ENCODE results near the gene APOL1. TPM values are rescaled to one million over a fixed set of nuclear protein-coding genes. Genes with fewer than 3 reads are reported as not detected.
"Not testable (repeated sequence)": the region's sequence is repeated elsewhere in the genome, so short reads cannot be mapped to it uniquely, and the experiment has no call there.

APOL1 gene
- total and polyA plus RNA-seq, 10 of the 15 experiments (the other 5 are each of a cell fraction or from before 2014, with no cell fraction given) = 9.0 to 42.0 (median 17.6) TPM

GRCh38 chr22:36253523-36254490 lies 874 bp downstream of the APOL1 start:
- 65% methylated on average over 7 of the region's 7 CpGs for WGBS (ENCODE audit: insufficient coverage, insufficient replicate concordance, low lambda C conversion rate, missing lambda C conversion rate)

GRCh38 chr22:36255572-36255971 lies 2.6 kb downstream of the APOL1 start:
- in situ Hi-C loops (cut with MboI); H3K9ac ChIP-seq (ENCODE audit: control insufficient read depth, insufficient read depth, low read length); H3K9me3 ChIP-seq (replicated peaks; ENCODE audit: control insufficient read depth, insufficient read depth, low read length); H2AFZ ChIP-seq (ENCODE audit: control insufficient read depth, low read depth, low read length); FAIRE-seq; DNase-seq (ENCODE audit: low read depth, low spot score); H4K20me1 ChIP-seq (ENCODE audit: control insufficient read depth, insufficient read depth); ATAC-seq; H3K27ac ChIP-seq (ENCODE audit: control insufficient read depth, insufficient read depth); H3K27me3 ChIP-seq (replicated peaks in 1 of 2; ENCODE audit: control insufficient read depth in 2 of 2, insufficient read depth in 2 of 2, low read length in 1 of 2); BruUV-seq (replicated peaks); intact Hi-C loops (cut with micrococcal nuclease; ENCODE audit: unreplicated experiment): not testable (repeated sequence)
- WGBS (ENCODE audit: insufficient coverage, insufficient replicate concordance, low lambda C conversion rate, missing lambda C conversion rate) = no CpG with 5 or more reads among the region's 5 CpGs
- Histone ChIP-seq H3K79me2 (ENCODE audit: control insufficient read depth, insufficient read depth, low read length) (peaks cover 23% of the 10 kb centered on the region), H3K4me3 (peak overlapping the region; percentile 91; the same call in 1 of the 2 replicates), H3K4me1 (ENCODE audit: control insufficient read depth, insufficient read depth, low read length) (peaks cover 45% of the 10 kb centered on the region), H3K4me2 (ENCODE audit: control insufficient read depth, insufficient read depth) (peak overlapping the region; percentile 54; the same call in 1 of the 2 replicates), H3K36me3 (ENCODE audit: control insufficient read depth in 2 of 2, insufficient read depth in 2 of 2, low read length in 1 of 2) (peaks cover 0 to 16% of the 10 kb centered on the region in 2 experiments; a peak in 2 of 4 replicates)
- ChIA-PET SMC1A (ENCODE audit: uncharacterized antibody, unreplicated experiment) (interaction anchor here (0.8 to 9.8 kb wide), 3 partner anchors 8 to 22 kb away, joined by 3 to 165 read pairs (median 4); partner anchors contain the start of gene APOL2), RAD21 (ENCODE audit: unreplicated experiment) (interaction anchor here (12.0 kb wide), 1 partner anchor 17 kb away, joined by 100 read pairs; the partner anchor contains the start of gene APOL2), CTCF (interaction anchor here (2.1 to 13.2 kb wide), 2 partner anchors 16 to 23 kb away, joined by 5 to 153 read pairs; partner anchors contain the start of gene APOL2), POLR2A (interaction anchor here (1.5 to 6.5 kb wide), 2 partner anchors 16 kb away, joined by 5 to 99 read pairs; partner anchors contain the start of gene APOL2)

More at GRCh38 chr22:36253523-36254490, 874 bp downstream of the APOL1 start:
- H3K27ac ChIP-seq (ENCODE audit: control insufficient read depth, insufficient read depth) = peak overlapping the region; percentile 80
- no peaks in the 10 kb centered on the region for H3K27me3 ChIP-seq (replicated peaks in 1 of 2; ENCODE audit: control insufficient read depth in 2 of 2, insufficient read depth in 2 of 2, low read length in 1 of 2)
- peak overlapping the region; percentile 79 for H3K9ac ChIP-seq (ENCODE audit: control insufficient read depth, insufficient read depth, low read length)
- H3K36me3 ChIP-seq (ENCODE audit: control insufficient read depth in 2 of 2, insufficient read depth in 2 of 2, low read length in 1 of 2) = peaks cover 0 to 9% of the 10 kb centered on the region in 2 experiments; a peak in 1 of 4 replicates
- TF ChIP-seq EZH2 (IDR thresholded peaks at IDR 0.05; ENCODE audit: borderline replicate concordance, control insufficient read depth, low read depth, low read length) (no peak), MYC (IDR thresholded peaks at IDR 0.05; ENCODE audit: insufficient read depth, insufficient read length, insufficient replicate concordance, low read length, severe bottlenecking) (no peak), ZBED1 (IDR thresholded peaks at IDR 0.05; ENCODE audit: borderline replicate concordance) (no peak), NR2C1 (IDR thresholded peaks at IDR 0.05) (peak; percentile 36; the same call in 1 of the 2 replicates), KAT2A (conservative IDR thresholded peaks at IDR 0.05; ENCODE audit: control insufficient read depth, low read depth, low read length) (no peak)
- H4K20me1 ChIP-seq (ENCODE audit: control insufficient read depth, insufficient read depth) = no peaks in the 10 kb centered on the region
- H3K4me2 ChIP-seq (ENCODE audit: control insufficient read depth, insufficient read depth) = peak overlapping the region; percentile 91
- H3K79me2 ChIP-seq (ENCODE audit: control insufficient read depth, insufficient read depth, low read length) = peaks cover 23% of the 10 kb centered on the region
- RAD21 ChIA-PET (ENCODE audit: unreplicated experiment) = interaction anchor here (0.8 to 12.0 kb wide), 6 partner anchors 15 to 59 kb away, joined by 3 to 100 read pairs (median 4); partner anchors contain the start of gene APOL2
- DNase-seq (ENCODE audit: low read depth, low spot score) (no peak), ATAC-seq (peak; percentile 4; the same call in 1 of the 3 replicates), FAIRE-seq (no peak)
- peak overlapping the region; percentile 91 for H3K4me3 ChIP-seq
- intact Hi-C loops (cut with micrococcal nuclease; ENCODE audit: unreplicated experiment) = no loop called here
- POLR2A ChIA-PET = interaction anchor here (0.9 to 6.5 kb wide), 7 partner anchors 10 to 97 kb away, joined by 3 to 99 read pairs (median 4); partner anchors contain the start of gene APOL2
- H3K4me1 ChIP-seq (ENCODE audit: control insufficient read depth, insufficient read depth, low read length) = peaks cover 46% of the 10 kb centered on the region
- SMC1A ChIA-PET (ENCODE audit: uncharacterized antibody, unreplicated experiment) = interaction anchor here (0.6 to 9.8 kb wide), 11 partner anchors 7 to 162 kb away, joined by 3 to 165 read pairs (median 3); partner anchors contain the start of gene APOL2
- H2AFZ ChIP-seq (ENCODE audit: control insufficient read depth, low read depth, low read length) = no peak overlapping the region
- CTCF ChIA-PET = interaction anchor here (0.5 to 13.2 kb wide), 10 partner anchors 10 to 188 kb away, joined by 3 to 153 read pairs (median 4); partner anchors contain the start of gene APOL2
- in situ Hi-C loops (cut with MboI) = no loop called here
- no peaks in the 10 kb centered on the region for H3K9me3 ChIP-seq (replicated peaks; ENCODE audit: control insufficient read depth, insufficient read depth, low read length)
- BruUV-seq (replicated peaks) = TSS peak; percentile 71
